Loucy (cell line): ENCODE results near the gene TRMT61A.

ENCODE experiments used
- H2AFZ ChIP-seq: fragments of 200-600 bp; sonication (generic); 2 replicates; pipeline ENCODE4 v1.6.0; 2016; ENCODE audit warnings: antibody characterized with exemption, mild to moderate bottlenecking, low read length, moderate library complexity
- H3F3A ChIP-seq: fragments of 200-600 bp; 2 replicates; pipeline ENCODE4 v1.6.0; 2016; ENCODE audit warnings: antibody characterized with exemption, low read depth, mild to moderate bottlenecking
- H3K27me3 ChIP-seq: fragments of 200-600 bp; sonication (generic); 2 replicates; pipeline ENCODE4 v1.6.1; 2014; ENCODE audit warnings: low read length, mild to moderate bottlenecking; ENCODE audit not compliant: insufficient read depth, poor library complexity, severe bottlenecking
- H3K36me3 ChIP-seq: fragments of 200-600 bp; sonication (generic); 2 replicates; pipeline ENCODE4 v1.6.1; 2016; ENCODE audit warnings: low read length; ENCODE audit not compliant: insufficient read depth
- H3K4me1 ChIP-seq: fragments of 200-600 bp; sonication (generic); 2 replicates; pipeline ENCODE4 v1.5.1; 2014; ENCODE audit warnings: low read length, mild to moderate bottlenecking; ENCODE audit not compliant: insufficient read depth, poor library complexity, severe bottlenecking
- H3K4me2 ChIP-seq: fragments of 200-600 bp; sonication (generic); 2 replicates; pipeline ENCODE4 v1.6.0; 2014; ENCODE audit warnings: antibody characterized with exemption, low read length, low read depth, mild to moderate bottlenecking; ENCODE audit not compliant: poor library complexity, severe bottlenecking
- H3K4me3 ChIP-seq: fragments of 200-600 bp; sonication (generic); 2 replicates; pipeline ENCODE4 v1.5.1; 2014; ENCODE audit warnings: low read length, mild to moderate bottlenecking, mixed read lengths; ENCODE audit not compliant: poor library complexity, severe bottlenecking
- H3K79me2 ChIP-seq: fragments of 200-600 bp; sonication (generic); 2 replicates; pipeline ENCODE4 v1.6.1; 2014; ENCODE audit warnings: low read length; ENCODE audit not compliant: insufficient read depth
- H3K9ac ChIP-seq: fragments of 200-600 bp; sonication (generic); 2 replicates; pipeline ENCODE4 v1.6.0; 2014; ENCODE audit warnings: mild to moderate bottlenecking, low read depth, low read length, moderate library complexity; ENCODE audit not compliant: poor library complexity, severe bottlenecking
- H3K9me2 ChIP-seq: fragments of 200-600 bp; sonication (generic); replicated peaks from 2 replicates; pipeline ENCODE4 v1.6.1; 2016; ENCODE audit warnings: low read depth, low read length, mixed read lengths
- H3K9me3 ChIP-seq: fragments of 200-600 bp; sonication (generic); 2 replicates; pipeline ENCODE4 v1.6.1; 2014; ENCODE audit warnings: mild to moderate bottlenecking, antibody characterized with exemption, low read length, low read depth; ENCODE audit not compliant: insufficient read depth
- H4K20me1 ChIP-seq: fragments of 200-600 bp; sonication (generic); 2 replicates; pipeline ENCODE4 v1.6.0; 2014; ENCODE audit warnings: antibody characterized with exemption, low read length, mild to moderate bottlenecking; ENCODE audit not compliant: insufficient read depth, poor library complexity, severe bottlenecking
- CTCF ChIP-seq: fragments of 200-600 bp; sonication (generic); conservative IDR thresholded peaks from 2 replicates; pipeline ENCODE4 v1.5.1; 2014; ENCODE audit warnings: mild to moderate bottlenecking, antibody characterized with exemption, low read length
- EZH2phosphoT487 ChIP-seq: fragments of 200-600 bp; IDR thresholded peaks from 2 replicates; pipeline ENCODE4 v1.6.1; 2018; ENCODE audit warnings: antibody characterized with exemption, mild to moderate bottlenecking, moderate library complexity, borderline replicate concordance

The TRMT61A gene

DNA sequence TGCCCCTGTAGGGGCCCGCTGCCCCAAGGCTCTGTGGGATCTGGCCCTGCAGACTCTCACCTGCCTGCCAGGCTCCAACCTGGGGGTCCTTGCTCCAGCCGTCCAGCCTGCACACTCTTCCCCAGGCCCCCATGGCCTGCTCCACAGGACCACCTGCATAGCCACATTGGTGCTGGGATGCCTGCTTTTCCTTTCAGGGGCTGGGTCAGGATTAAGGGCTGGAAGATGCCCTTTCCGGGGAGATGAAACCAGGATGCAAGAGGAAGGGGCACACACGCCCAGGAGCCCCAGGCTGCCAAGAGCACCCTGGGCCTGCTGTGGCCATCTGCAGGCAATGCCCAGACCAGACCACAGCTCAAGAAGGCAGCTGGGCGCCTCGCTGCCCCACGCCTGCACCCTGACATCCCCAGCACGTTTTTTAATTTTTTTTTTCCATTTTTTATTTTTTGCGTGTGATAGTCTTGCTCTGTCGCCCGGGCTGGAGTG lies 18.5 kb downstream of the TRMT61A start:
- Histone ChIP-seq H3K4me1 (no peaks in the 10 kb centered on the region), H3K27me3 (no peaks in the 10 kb centered on the region)
- TF ChIP-seq EZH2phosphoT487 (no peak), CTCF (no peak)

GRCh38 chr14:103547941-103548462 lies 19.0 kb downstream of the TRMT61A start:
- Histone ChIP-seq H3K36me3 (no peaks in the 10 kb centered on the region), H3K4me3 (no peak overlapping the region), H3K9me2 (no peaks in the 10 kb centered on the region), H3K4me2 (no peak overlapping the region), H3F3A (no peaks in the 10 kb centered on the region), H3K27me3 (no peaks in the 10 kb centered on the region), H3K9me3 (no peaks in the 10 kb centered on the region), H2AFZ (no peak overlapping the region), H4K20me1 (no peaks in the 10 kb centered on the region), H3K4me1 (no peaks in the 10 kb centered on the region), H3K9ac (no peak overlapping the region), H3K79me2 (no peaks in the 10 kb centered on the region)
- TF ChIP-seq EZH2phosphoT487 = no peak
- no peak for TF ChIP-seq CTCF

More for the DNA sequence above, 18.5 kb downstream of the TRMT61A start:
- no peak overlapping the region for H2AFZ ChIP-seq
- no peak overlapping the region for H3K4me2 ChIP-seq
- no peaks in the 10 kb centered on the region for H4K20me1 ChIP-seq
- no peaks in the 10 kb centered on the region for H3K9me3 ChIP-seq
- no peak overlapping the region for H3K4me3 ChIP-seq
- no peaks in the 10 kb centered on the region for H3F3A ChIP-seq
- H3K9ac ChIP-seq = no peak overlapping the region
- H3K36me3 ChIP-seq = no peaks in the 10 kb centered on the region
- no peaks in the 10 kb centered on the region for H3K9me2 ChIP-seq
- H3K79me2 ChIP-seq = no peaks in the 10 kb centered on the region

- Histone ChIP-seq H3K4me3 (no peak overlapping the region), H3K9me3 (no peaks in the 10 kb centered on the region), H3F3A (no peaks in the 10 kb centered on the region), H3K27me3 (no peaks in the 10 kb centered on the region), H3K9me2 (no peaks in the 10 kb centered on the region), H3K79me2 (no peaks in the 10 kb centered on the region), H3K36me3 (no peaks in the 10 kb centered on the region), H3K4me1 (no peaks in the 10 kb centered on the region), H3K9ac (no peak overlapping the region), H2AFZ (no peak overlapping the region), H3K4me2 (no peak overlapping the region), H4K20me1 (no peaks in the 10 kb centered on the region)
- TF ChIP-seq CTCF (no peak), EZH2phosphoT487 (no peak)
These were observed 19.7 kb downstream of the TRMT61A start for GRCh38 chr14:103548463-103549351.
